H1 (cell line): ENCODE measurements around the gene C8B. TPM values are rescaled to one million over a fixed set of nuclear protein-coding genes. Genes with fewer than 3 reads are reported as not detected.

Source experiments
- KDM5A ChIP-seq: fragments of 200-600 bp; IDR thresholded peaks from 2 replicates; pipeline ENCODE4 v1.7.1; 2012; ENCODE audit warnings: mild to moderate bottlenecking, low read length, inconsistent platforms, mixed read lengths
- SRF ChIP-seq: IDR thresholded peaks from 2 replicates; pipeline ENCODE4 v1.6.1; 2011; ENCODE audit warnings: mild to moderate bottlenecking, low read depth, low read length, moderate library complexity
- TAF7 ChIP-seq: optimal IDR thresholded peaks from 2 replicates; pipeline ENCODE3; 2011; ENCODE audit warnings: low read depth, mild to moderate bottlenecking, inconsistent platforms, low read length, moderate library complexity, borderline replicate concordance
- polyA plus RNA-seq, 7 experiments: library from polyadenylated mRNA; depleted of rRNA in 3 of 7; stranded (reverse) in 5 of 7; unstranded in 2 of 7; fragments of >200 nt in 5 of 7; fragments of 200-250 nt in 2 of 7; gene quantifications; 1 replicate in 5 of 7; 2 replicates in 1 of 7; 4 replicates in 1 of 7; pipeline versions ENCODE4 v1.2.1 to v1.2.3, GENCODE V29; 2011 to 2013; ENCODE audit warnings: missing spikeins in 2 of 7, mixed read lengths in 2 of 7
- total RNA-seq: library from RNA; stranded (reverse); fragmentation: NEBNext Ultra II Directional; extraction: Animal tissue kit (Norgen Biotek cat#: 25700); gene quantifications from 2 replicates; pipeline ENCODE4 v1.2.1, GENCODE V29; 2021
- TF ChIP-seq, protein P1 (sequence below): fragments of 300-600 bp; sonication (generic); IDR thresholded peaks from 2 replicates; pipeline ENCODE4 v1.7.1; 2012; ENCODE audit warnings: low read length, moderate library complexity, mild to moderate bottlenecking, inconsistent platforms; ENCODE audit not compliant: insufficient replicate concordance

The C8B gene
- total and polyA plus RNA-seq, 2 of the 8 experiments (the other 6 are each of a cell fraction or from before 2014, with no cell fraction given) = not detected

DNA sequence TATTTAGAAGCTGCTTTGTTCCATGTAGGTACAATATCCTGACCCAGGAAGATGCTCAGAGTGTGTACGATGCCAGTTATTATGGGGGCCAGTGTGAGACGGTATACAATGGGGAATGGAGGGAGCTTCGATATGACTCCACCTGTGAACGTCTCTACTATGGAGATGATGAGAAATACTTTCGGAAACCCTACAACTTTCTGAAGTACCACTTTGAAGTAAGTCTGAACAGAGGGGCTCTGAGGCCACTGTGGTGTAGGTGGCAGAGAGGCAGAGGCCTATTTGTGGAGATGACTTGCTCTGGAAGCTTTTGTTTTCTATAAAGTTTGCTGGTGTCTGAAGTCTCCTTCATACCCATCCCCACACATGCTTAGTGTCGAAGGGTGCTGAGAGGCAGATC is 84.4 kb downstream of the C8B start (continued):
- TF ChIP-seq, protein P1, sequence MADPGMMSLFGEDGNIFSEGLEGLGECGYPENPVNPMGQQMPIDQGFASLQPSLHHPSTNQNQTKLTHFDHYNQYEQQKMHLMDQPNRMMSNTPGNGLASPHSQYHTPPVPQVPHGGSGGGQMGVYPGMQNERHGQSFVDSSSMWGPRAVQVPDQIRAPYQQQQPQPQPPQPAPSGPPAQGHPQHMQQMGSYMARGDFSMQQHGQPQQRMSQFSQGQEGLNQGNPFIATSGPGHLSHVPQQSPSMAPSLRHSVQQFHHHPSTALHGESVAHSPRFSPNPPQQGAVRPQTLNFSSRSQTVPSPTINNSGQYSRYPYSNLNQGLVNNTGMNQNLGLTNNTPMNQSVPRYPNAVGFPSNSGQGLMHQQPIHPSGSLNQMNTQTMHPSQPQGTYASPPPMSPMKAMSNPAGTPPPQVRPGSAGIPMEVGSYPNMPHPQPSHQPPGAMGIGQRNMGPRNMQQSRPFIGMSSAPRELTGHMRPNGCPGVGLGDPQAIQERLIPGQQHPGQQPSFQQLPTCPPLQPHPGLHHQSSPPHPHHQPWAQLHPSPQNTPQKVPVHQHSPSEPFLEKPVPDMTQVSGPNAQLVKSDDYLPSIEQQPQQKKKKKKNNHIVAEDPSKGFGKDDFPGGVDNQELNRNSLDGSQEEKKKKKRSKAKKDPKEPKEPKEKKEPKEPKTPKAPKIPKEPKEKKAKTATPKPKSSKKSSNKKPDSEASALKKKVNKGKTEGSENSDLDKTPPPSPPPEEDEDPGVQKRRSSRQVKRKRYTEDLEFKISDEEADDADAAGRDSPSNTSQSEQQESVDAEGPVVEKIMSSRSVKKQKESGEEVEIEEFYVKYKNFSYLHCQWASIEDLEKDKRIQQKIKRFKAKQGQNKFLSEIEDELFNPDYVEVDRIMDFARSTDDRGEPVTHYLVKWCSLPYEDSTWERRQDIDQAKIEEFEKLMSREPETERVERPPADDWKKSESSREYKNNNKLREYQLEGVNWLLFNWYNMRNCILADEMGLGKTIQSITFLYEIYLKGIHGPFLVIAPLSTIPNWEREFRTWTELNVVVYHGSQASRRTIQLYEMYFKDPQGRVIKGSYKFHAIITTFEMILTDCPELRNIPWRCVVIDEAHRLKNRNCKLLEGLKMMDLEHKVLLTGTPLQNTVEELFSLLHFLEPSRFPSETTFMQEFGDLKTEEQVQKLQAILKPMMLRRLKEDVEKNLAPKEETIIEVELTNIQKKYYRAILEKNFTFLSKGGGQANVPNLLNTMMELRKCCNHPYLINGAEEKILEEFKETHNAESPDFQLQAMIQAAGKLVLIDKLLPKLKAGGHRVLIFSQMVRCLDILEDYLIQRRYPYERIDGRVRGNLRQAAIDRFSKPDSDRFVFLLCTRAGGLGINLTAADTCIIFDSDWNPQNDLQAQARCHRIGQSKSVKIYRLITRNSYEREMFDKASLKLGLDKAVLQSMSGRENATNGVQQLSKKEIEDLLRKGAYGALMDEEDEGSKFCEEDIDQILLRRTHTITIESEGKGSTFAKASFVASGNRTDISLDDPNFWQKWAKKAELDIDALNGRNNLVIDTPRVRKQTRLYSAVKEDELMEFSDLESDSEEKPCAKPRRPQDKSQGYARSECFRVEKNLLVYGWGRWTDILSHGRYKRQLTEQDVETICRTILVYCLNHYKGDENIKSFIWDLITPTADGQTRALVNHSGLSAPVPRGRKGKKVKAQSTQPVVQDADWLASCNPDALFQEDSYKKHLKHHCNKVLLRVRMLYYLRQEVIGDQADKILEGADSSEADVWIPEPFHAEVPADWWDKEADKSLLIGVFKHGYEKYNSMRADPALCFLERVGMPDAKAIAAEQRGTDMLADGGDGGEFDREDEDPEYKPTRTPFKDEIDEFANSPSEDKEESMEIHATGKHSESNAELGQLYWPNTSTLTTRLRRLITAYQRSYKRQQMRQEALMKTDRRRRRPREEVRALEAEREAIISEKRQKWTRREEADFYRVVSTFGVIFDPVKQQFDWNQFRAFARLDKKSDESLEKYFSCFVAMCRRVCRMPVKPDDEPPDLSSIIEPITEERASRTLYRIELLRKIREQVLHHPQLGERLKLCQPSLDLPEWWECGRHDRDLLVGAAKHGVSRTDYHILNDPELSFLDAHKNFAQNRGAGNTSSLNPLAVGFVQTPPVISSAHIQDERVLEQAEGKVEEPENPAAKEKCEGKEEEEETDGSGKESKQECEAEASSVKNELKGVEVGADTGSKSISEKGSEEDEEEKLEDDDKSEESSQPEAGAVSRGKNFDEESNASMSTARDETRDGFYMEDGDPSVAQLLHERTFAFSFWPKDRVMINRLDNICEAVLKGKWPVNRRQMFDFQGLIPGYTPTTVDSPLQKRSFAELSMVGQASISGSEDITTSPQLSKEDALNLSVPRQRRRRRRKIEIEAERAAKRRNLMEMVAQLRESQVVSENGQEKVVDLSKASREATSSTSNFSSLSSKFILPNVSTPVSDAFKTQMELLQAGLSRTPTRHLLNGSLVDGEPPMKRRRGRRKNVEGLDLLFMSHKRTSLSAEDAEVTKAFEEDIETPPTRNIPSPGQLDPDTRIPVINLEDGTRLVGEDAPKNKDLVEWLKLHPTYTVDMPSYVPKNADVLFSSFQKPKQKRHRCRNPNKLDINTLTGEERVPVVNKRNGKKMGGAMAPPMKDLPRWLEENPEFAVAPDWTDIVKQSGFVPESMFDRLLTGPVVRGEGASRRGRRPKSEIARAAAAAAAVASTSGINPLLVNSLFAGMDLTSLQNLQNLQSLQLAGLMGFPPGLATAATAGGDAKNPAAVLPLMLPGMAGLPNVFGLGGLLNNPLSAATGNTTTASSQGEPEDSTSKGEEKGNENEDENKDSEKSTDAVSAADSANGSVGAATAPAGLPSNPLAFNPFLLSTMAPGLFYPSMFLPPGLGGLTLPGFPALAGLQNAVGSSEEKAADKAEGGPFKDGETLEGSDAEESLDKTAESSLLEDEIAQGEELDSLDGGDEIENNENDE = no peak
- TF ChIP-seq KDM5A = no peak
- no peak for TF ChIP-seq TAF7
- no peak for TF ChIP-seq SRF
